NCI-H2107 treated with DMSO at 0.1 percent for 48 hours (cell line): Measurements from ENCODE around the gene MAGI1.

Experiments used
- DNase-seq: peaks from one replicate; lab custom pipeline; 2025; ENCODE audit not compliant: unreplicated experiment; lab: John Stamatoyannopoulos, UW

The MAGI1 gene

GRCh38 chr3:65604863-65605526, 433.7 kb downstream of the MAGI1 start:
- no peak for DNase-seq

- no peak for DNase-seq
Measured at GRCh38 chr3:65603631-65604030, 435.1 kb downstream of the MAGI1 start.

GRCh38 chr3:65600888-65601287, 437.8 kb downstream of the MAGI1 start:
- no peak for DNase-seq

- DNase-seq = no peak
Measured at GRCh38 chr3:65597952-65598413, 440.7 kb downstream of the MAGI1 start.

- no peak for DNase-seq
Measured at GRCh38 chr3:65597226-65597951, 441.3 kb downstream of the MAGI1 start.

- DNase-seq = no peak
Measured at GRCh38 chr3:65596571-65597225, 442.0 kb downstream of the MAGI1 start.

- DNase-seq = no peak
Measured at GRCh38 chr3:65596029-65596300, 442.8 kb downstream of the MAGI1 start.

GRCh38 chr3:65595222-65596028, 443.3 kb downstream of the MAGI1 start:
- no peak for DNase-seq

GRCh38 chr3:65593780-65594752, 444.7 kb downstream of the MAGI1 start:
- no peak for DNase-seq

- DNase-seq = no peak
Measured at GRCh38 chr3:65591313-65591712, 447.4 kb downstream of the MAGI1 start.

- DNase-seq = no peak
Measured at GRCh38 chr3:65588884-65589283, 449.8 kb downstream of the MAGI1 start.

- DNase-seq = no peak
Measured at GRCh38 chr3:65587650-65588439, 450.9 kb downstream of the MAGI1 start.

GRCh38 chr3:65584913-65585312, 453.8 kb downstream of the MAGI1 start:
- no peak for DNase-seq

GRCh38 chr3:65584002-65584401, 454.7 kb downstream of the MAGI1 start:
- no peak for DNase-seq

GRCh38 chr3:65583188-65583587, 455.5 kb downstream of the MAGI1 start:
- DNase-seq = no peak

- no peak for DNase-seq
Measured at GRCh38 chr3:65582012-65582717, 456.6 kb downstream of the MAGI1 start.

GRCh38 chr3:65581313-65581712, 457.4 kb downstream of the MAGI1 start:
- no peak for DNase-seq

GRCh38 chr3:65578861-65579260, 459.9 kb downstream of the MAGI1 start:
- DNase-seq = no peak

- DNase-seq = no peak
Measured at GRCh38 chr3:65577843-65578430, 460.8 kb downstream of the MAGI1 start.
